KOPT-K1 (cell line): Measurements from ENCODE around the gene ABHD12B.
"Not testable (repeated sequence)": the region's sequence is repeated elsewhere in the genome, so short reads cannot be mapped to it uniquely, and the experiment has no call there.

Experiments
- H3K27ac ChIP-seq: fragments of 200-600 bp; sonication (generic); 2 replicates; pipeline ENCODE4 v1.5.1; 2016; ENCODE audit warnings: antibody characterized with exemption, mild to moderate bottlenecking, low read depth, low read length; ENCODE audit not compliant: poor library complexity, severe bottlenecking
- H3K36me3 ChIP-seq: fragments of 200-600 bp; sonication (generic); 2 replicates; pipeline ENCODE4 v1.5.1; 2017; ENCODE audit warnings: antibody characterized with exemption, mild to moderate bottlenecking, low read length, moderate library complexity; ENCODE audit not compliant: insufficient read depth
- H3K9me3 ChIP-seq: fragments of 200-600 bp; sonication (generic); 2 replicates; pipeline ENCODE4 v1.5.1; 2017; ENCODE audit warnings: antibody characterized with exemption, low read length, mild to moderate bottlenecking; ENCODE audit not compliant: insufficient read depth, poor library complexity, severe bottlenecking

ABHD12B gene

GRCh38 chr14:50862036-50862570 lies 9.8 kb upstream of the ABHD12B start:
- no peaks in the 10 kb centered on the region for H3K9me3 ChIP-seq
- H3K27ac ChIP-seq, result no peak overlapping the region
- no peaks in the 10 kb centered on the region for H3K36me3 ChIP-seq

- H3K27ac ChIP-seq, result no peak overlapping the region
- H3K36me3 ChIP-seq, result no peaks in the 10 kb centered on the region
- no peaks in the 10 kb centered on the region for H3K9me3 ChIP-seq
Observed at GRCh38 chr14:50864237-50864636, 7.6 kb upstream of the ABHD12B start.

- H3K9me3 ChIP-seq, result no peaks in the 10 kb centered on the region
- no peaks in the 10 kb centered on the region for H3K36me3 ChIP-seq
- no peak overlapping the region for H3K27ac ChIP-seq
Observed at GRCh38 chr14:50864946-50865345, 6.9 kb upstream of the ABHD12B start.

DNA sequence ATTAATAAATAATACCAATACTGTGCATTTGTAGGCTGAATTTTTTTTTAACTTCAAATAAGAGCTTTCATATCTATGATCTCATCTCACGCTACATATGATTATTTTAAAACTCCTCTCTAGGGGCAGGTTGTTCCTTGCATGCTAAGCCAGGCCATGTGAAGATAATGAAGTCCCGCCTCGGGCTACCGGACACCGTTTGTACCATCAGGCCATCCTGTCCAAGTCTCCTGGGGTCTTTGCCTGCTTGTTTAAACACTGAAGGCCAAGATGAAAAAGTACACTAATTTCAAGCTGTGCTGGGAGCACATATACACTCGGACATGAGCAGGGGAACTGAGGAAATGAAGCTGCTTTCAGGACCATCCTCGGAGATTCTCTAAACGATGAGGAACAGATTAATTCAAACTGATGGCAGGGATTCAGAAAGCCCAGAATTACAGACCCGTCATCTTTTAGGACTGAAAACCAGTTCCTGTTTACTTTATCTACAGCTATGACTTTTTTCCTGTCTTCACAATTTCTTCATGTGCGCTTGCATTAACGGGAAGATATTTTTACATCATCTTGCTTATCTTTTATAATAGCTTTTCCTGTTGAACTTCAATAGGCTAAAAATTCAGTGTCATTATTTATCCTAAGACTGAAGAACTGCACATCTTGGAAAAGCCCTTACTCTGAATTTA lies 6.3 kb upstream of the ABHD12B start:
- H3K27ac ChIP-seq, result no peak overlapping the region
- no peaks in the 10 kb centered on the region for H3K9me3 ChIP-seq
- no peaks in the 10 kb centered on the region for H3K36me3 ChIP-seq

DNA sequence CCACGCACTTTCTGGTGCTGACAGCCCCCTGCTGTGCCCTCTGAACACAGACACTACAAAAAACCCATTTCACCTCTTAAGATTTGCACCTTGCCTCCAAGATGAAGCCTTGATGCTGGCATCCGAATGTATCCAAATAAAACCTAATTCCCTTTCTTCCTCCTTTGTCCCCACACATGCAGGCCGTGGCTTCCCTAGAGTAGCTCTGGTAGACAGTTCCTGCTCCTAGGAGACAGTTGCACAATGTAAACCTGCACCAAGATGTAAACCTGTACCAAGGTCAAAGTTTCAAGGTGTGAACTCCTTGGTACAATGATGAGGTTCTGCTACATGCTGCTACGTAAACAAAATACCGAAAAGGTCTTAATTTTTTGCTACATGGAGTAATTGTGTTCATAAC lies 625 bp upstream of the ABHD12B start:
- Histone ChIP-seq H3K27ac (no peak overlapping the region), H3K9me3 (no peaks in the 10 kb centered on the region), H3K36me3 (no peaks in the 10 kb centered on the region)

DNA sequence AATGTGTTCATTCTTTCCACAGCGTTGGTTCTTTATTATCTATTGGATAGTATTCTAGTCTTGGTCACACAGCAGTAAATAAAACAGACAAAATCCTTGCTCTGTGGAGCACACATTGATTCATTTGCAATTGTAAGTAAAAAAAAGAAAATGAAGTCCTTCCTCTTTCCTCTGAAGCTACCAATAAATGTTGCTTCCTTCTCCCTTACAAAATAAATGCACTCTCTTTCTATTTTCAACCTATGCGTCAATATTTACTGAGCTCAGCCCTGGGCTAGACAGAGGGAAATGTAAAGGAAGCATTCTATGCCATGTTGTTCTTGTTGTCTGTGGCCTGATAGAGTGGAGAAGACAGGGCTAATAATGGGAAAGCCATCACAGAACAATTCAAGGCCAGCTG lies 2.9 kb downstream of the ABHD12B start:
- Histone ChIP-seq H3K27ac (no peak overlapping the region), H3K36me3 (no peaks in the 10 kb centered on the region), H3K9me3 (no peaks in the 10 kb centered on the region)

GRCh38 chr14:50875359-50876070 lies 3.7 kb downstream of the ABHD12B start:
- no peaks in the 10 kb centered on the region for H3K9me3 ChIP-seq
- no peak overlapping the region for H3K27ac ChIP-seq

GRCh38 chr14:50882932-50883826 lies 11.3 kb downstream of the ABHD12B start:
- no peaks in the 10 kb centered on the region for H3K9me3 ChIP-seq

More at GRCh38 chr14:50875359-50876070, 3.7 kb downstream of the ABHD12B start:
- no peaks in the 10 kb centered on the region for H3K36me3 ChIP-seq

GRCh38 chr14:50883827-50884197 lies 12.0 kb downstream of the ABHD12B start:
- Histone ChIP-seq H3K9me3 (no peaks in the 10 kb centered on the region), H3K36me3 (no peaks in the 10 kb centered on the region), H3K27ac (no peak overlapping the region)

More at GRCh38 chr14:50882932-50883826, 11.3 kb downstream of the ABHD12B start:
- no peak overlapping the region for H3K27ac ChIP-seq
- H3K36me3 ChIP-seq, result no peaks in the 10 kb centered on the region

DNA sequence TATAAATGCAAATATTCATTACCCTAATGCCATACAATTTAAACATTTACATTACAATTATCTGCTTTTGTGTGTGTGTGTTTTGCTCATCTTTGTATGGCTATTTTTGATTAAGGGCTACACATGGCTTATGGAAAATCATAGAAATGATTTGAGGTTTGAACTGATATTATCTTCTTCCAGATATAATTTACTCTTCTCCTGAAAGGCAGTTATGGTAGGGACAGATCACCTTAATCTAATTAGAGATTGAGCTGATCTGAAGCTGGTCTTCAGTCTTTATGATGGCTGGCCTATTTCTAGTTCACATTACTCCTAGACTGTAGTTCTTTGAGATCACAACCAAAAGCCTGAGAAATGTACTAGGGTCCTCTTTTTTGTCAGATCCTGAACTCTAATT lies 15.6 kb downstream of the ABHD12B start:
- Histone ChIP-seq H3K9me3 (no peaks in the 10 kb centered on the region), H3K27ac (no peak overlapping the region), H3K36me3 (no peaks in the 10 kb centered on the region)

DNA sequence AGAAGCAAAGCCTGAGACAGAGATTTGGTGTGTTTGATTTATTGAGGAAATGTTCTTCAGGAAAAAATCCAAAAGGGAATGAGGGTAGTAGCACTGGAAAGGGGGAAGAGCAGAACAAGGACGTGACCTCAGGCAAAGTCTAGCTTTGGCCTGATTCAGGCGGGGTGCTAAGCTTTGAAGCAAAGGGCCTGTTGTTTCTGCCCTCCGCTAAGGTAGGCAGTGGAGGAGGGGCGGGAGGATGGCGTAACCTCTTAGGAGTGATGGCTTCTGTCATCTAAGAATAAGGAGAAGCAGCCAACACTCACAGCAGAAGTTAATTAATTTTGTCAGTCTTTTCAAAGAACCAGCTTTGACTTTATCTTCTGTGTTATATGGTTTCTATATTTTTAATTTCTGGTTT lies 20.4 kb downstream of the ABHD12B start:
- Histone ChIP-seq H3K36me3 (no peaks in the 10 kb centered on the region), H3K9me3 (no peaks in the 10 kb centered on the region), H3K27ac (no peak overlapping the region)

GRCh38 chr14:50896421-50896820 lies 24.6 kb downstream of the ABHD12B start:
- not testable (repeated sequence) for H3K9me3 ChIP-seq, H3K36me3 ChIP-seq, H3K27ac ChIP-seq

DNA sequence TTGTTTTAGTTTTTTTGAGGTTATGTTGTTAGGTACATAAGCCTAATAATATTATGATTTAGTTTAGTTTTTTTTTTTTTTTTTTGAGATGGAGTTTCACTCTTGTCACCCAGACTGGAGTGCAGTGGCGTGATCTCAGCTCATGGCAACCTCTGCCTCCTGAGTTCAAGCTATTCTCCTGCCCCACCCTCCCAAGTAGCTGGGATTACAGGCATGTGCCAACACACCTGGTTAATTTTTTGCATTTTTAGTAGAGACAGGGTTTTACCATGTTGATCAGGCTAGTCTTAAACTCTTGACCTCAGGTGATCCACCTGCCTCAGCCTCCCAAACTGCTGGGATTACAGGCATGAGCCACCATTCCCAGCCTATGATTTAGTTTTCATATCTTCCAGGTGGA lies 25.2 kb downstream of the ABHD12B start:
- H3K27ac ChIP-seq, H3K36me3 ChIP-seq, H3K9me3 ChIP-seq: not testable (repeated sequence)

DNA sequence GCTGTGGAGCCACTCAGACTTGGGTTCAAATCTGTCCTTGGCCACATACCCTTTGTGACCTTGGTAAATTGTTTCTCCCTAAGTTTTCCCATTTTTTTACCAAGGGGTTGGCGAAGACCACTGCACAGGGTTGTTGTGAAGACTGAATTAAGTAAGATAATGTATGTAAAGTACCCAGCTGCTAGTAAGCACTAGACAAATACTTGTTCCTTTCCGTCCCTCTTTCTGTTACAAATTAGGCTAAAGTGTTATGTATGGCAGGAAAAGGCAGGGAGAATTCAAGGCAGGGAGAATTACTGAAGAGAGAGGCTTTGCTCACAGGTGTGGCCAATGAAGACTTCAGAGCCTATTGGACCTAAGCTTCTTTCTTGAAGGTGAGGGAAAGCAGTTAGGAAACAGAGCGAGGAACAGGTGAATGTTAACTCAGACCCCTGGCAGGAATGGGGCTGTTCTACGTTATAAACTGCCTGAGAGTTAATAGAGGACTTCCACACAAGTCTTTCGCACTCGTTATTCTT lies 25.9 kb downstream of the ABHD12B start:
- H3K27ac ChIP-seq, result no peak overlapping the region
- H3K36me3 ChIP-seq, result no peaks in the 10 kb centered on the region
- no peaks in the 10 kb centered on the region for H3K9me3 ChIP-seq

DNA sequence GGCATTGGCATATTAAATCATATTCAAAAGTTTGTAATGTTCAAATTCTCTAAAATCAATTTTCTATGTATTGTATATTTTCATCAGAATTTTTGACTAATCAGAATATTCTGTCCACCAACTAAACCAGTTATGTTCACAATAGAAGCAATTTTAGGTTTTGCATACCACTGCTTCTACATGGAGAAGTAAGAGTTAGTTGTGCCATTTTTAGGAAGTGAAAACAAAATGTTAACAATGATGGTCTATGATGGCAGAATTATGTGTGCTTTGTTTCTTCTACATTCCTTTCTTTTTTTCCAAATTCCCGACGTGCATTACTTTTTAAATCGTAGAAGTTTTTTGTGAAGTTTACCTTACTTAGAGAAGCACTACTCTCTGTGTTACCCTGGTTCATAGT lies 29.5 kb downstream of the ABHD12B start:
- Histone ChIP-seq H3K27ac (no peak overlapping the region), H3K9me3 (no peaks in the 10 kb centered on the region), H3K36me3 (no peaks in the 10 kb centered on the region)
